Suprapubic skin (tissue), 4 donors: ENCODE data around the gene PPP1R9A. TPM values are rescaled to one million over a fixed set of nuclear protein-coding genes. Genes with fewer than 3 reads are reported as not detected.

Experiments used
- DNase-seq, 2 donors: peaks; one replicate each; pipeline ENCODE4 v3.0.0-alpha.2; 2019; ENCODE audit warnings: low spot score in 2 of 2
- H3K27ac ChIP-seq: fragments of 200-600 bp; sonication (generic); one replicate; pipeline ENCODE4 v1.5.1; 2019
- H3K27me3 ChIP-seq: fragments of 200-600 bp; sonication (generic); one replicate; pipeline ENCODE4 v1.5.1; 2019
- H3K36me3 ChIP-seq: fragments of 200-600 bp; sonication (generic); one replicate; pipeline ENCODE4 v1.5.1; 2019
- H3K4me1 ChIP-seq: fragments of 200-600 bp; sonication (generic); one replicate; pipeline ENCODE4 v1.5.1; 2019
- H3K4me3 ChIP-seq: fragments of 200-600 bp; sonication (generic); one replicate; pipeline ENCODE4 v1.5.1; 2019; ENCODE audit warnings: mild to moderate bottlenecking
- H3K9me3 ChIP-seq: fragments of 200-600 bp; sonication (generic); one replicate; pipeline ENCODE4 v1.5.1; 2019
- EP300 ChIP-seq: sonication (generic); formaldehyde crosslinking; IDR thresholded peaks from one replicate; pipeline ENCODE4 v1.6.1; 2017; ENCODE audit warnings: antibody characterized with exemption
- POLR2A ChIP-seq, 2 donors: fragments of 450-650 bp; IDR thresholded peaks; one replicate each; pipeline ENCODE4 v1.6.1; 2017; ENCODE audit warnings: antibody characterized with exemption in 2 of 2, mild to moderate bottlenecking in 2 of 2, moderate library complexity in 2 of 2
- POLR2AphosphoS5 ChIP-seq, 3 donors: sonication (generic); formaldehyde crosslinking; IDR thresholded peaks; one replicate each; pipeline ENCODE4 v1.6.1; 2017; ENCODE audit warnings: antibody characterized with exemption in 3 of 3
- WGBS: methylation state at CpG from one replicate; pipeline ENCODE4 v1.1.5; 2018; 5-methylcytosine and 5-hydroxymethylcytosine counted together
- total RNA-seq, 4 donors: library from RNA; depleted of rRNA; stranded (reverse); fragments of >200 nt; gene quantifications; one replicate each; pipeline ENCODE4 v1.1.0, GENCODE V29; 2016
- TF ChIP-seq, protein P1 (sequence below), 2 donors: fragments of 200-600 bp in 1 of 2; fragments of 450-650 bp in 1 of 2; sonication (generic) in 1 of 2; IDR thresholded peaks; one replicate each; pipeline ENCODE4 v1.5.1; 2016 to 2019; ENCODE audit warnings: antibody characterized with exemption in 2 of 2, mild to moderate bottlenecking in 1 of 2, moderate library complexity in 1 of 2

Gene PPP1R9A
- total RNA-seq, 4 donors from 2014 or later, result 0.49 to 8.6 (median 2.5) TPM

DNA sequence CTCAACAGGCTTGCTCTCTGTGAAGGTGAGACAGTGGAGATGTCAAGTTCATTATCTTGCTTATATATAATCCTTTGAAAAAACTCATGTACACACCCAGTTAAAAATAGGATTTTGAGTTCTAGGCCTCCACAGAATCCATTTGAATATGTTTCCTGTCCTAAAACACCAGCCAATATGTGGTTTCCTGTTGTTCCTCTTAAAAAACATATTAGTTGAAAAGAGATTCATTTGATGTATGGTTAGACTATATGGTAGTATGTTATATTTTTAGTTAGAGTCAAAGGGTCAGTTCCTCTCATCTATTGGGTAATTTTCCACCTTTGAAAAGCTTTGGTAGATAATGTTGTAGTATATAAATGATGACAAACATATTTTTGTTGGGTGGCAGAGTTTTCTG, 16.0 kb downstream of the PPP1R9A start:
- H3K4me3 ChIP-seq, result no peak overlapping the region
- no peaks in the 10 kb centered on the region for H3K27me3 ChIP-seq
- TF ChIP-seq EP300 (no peak), POLR2A (IDR thresholded peaks at IDR 0.05) (no peak), POLR2AphosphoS5 (IDR thresholded peaks at IDR 0.05) (no peak)
- TF ChIP-seq, protein P1, sequence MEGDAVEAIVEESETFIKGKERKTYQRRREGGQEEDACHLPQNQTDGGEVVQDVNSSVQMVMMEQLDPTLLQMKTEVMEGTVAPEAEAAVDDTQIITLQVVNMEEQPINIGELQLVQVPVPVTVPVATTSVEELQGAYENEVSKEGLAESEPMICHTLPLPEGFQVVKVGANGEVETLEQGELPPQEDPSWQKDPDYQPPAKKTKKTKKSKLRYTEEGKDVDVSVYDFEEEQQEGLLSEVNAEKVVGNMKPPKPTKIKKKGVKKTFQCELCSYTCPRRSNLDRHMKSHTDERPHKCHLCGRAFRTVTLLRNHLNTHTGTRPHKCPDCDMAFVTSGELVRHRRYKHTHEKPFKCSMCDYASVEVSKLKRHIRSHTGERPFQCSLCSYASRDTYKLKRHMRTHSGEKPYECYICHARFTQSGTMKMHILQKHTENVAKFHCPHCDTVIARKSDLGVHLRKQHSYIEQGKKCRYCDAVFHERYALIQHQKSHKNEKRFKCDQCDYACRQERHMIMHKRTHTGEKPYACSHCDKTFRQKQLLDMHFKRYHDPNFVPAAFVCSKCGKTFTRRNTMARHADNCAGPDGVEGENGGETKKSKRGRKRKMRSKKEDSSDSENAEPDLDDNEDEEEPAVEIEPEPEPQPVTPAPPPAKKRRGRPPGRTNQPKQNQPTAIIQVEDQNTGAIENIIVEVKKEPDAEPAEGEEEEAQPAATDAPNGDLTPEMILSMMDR (IDR thresholded peaks at IDR 0.05), result no peak
- no peaks in the 10 kb centered on the region for H3K4me1 ChIP-seq
- no peak overlapping the region for H3K27ac ChIP-seq
- DNase-seq, result no peak
- no peaks in the 10 kb centered on the region for H3K36me3 ChIP-seq
- no peaks in the 10 kb centered on the region for H3K9me3 ChIP-seq

DNA sequence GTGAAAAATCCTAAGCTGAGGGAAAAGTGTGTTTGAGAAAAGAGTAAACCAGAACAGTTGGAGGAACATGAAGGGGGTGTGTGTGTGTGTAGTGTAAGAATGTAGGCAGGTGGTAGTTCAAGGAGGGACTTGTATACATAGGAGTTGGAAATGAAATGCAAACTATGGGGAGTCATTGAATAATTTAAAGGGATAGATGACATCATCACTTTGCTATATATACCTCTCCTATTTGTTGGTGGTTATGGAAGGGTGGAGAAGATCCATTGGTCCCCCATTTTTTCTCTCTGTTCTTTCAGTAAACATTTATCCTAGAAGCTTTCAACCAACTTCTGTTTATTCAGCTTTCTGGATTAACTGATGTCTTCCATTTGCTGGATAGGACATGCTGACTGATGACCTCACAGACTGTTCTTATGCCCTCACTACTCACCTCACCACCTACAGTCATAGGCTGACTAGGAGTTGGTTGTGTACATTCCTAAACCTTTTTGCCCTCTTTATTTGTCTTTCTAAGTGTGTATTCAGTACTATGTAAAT, 20.8 kb downstream of the PPP1R9A start:
- Histone ChIP-seq H3K36me3 (no peaks in the 10 kb centered on the region), H3K9me3 (no peaks in the 10 kb centered on the region), H3K27ac (no peak overlapping the region), H3K4me1 (no peaks in the 10 kb centered on the region), H3K27me3 (no peaks in the 10 kb centered on the region), H3K4me3 (no peak overlapping the region)
- TF ChIP-seq, protein P1 (IDR thresholded peaks at IDR 0.05), result no peak
- TF ChIP-seq EP300, result no peak
- TF ChIP-seq POLR2AphosphoS5 (IDR thresholded peaks at IDR 0.05), result no peak
- no peak for TF ChIP-seq POLR2A (IDR thresholded peaks at IDR 0.05)
- DNase-seq, result no peak

DNA sequence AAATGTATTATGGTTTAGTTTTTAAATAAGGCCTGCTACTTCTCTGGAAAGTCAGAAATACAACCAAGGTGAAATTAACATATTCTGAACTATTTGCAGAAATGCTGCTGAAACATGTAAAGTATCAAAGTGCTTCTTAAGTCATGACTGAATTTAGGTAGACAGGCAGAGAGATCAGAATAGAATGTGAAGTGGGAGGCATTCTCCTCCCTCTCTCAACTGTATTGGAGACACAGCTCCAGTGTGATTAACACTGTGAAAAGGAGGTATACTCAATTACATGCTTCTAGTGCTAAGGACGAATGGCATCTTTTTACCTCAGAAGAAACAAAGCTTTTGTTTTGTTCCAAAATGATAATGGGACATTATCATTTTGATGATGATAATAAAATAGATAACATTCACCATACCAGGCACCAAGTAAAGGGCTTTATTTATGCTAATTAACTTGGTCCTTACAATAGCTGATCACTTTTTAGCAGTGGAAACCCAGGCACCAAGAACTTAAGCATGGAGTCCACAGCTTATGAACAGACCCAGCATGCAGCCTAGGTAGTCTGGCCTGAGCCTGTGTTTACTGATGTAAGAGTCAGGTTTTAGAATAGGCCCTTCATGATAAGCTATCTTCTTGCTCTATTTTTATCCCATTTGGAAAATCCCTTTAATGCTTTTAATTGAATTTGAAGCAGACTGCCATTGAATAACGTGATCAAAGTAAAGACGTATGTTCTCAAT, 26.0 kb downstream of the PPP1R9A start:
- no peak overlapping the region for H3K27ac ChIP-seq
- TF ChIP-seq POLR2A (IDR thresholded peaks at IDR 0.05) (no peak), POLR2AphosphoS5 (IDR thresholded peaks at IDR 0.05) (no peak)
- no peaks in the 10 kb centered on the region for H3K4me1 ChIP-seq
- DNase-seq, result no peak
- H3K36me3 ChIP-seq, result no peaks in the 10 kb centered on the region
- H3K27me3 ChIP-seq, result no peaks in the 10 kb centered on the region
- 52% methylated on average over 3 of the region's 3 CpGs for WGBS
- H3K9me3 ChIP-seq, result no peaks in the 10 kb centered on the region
- H3K4me3 ChIP-seq, result no peak overlapping the region

DNA sequence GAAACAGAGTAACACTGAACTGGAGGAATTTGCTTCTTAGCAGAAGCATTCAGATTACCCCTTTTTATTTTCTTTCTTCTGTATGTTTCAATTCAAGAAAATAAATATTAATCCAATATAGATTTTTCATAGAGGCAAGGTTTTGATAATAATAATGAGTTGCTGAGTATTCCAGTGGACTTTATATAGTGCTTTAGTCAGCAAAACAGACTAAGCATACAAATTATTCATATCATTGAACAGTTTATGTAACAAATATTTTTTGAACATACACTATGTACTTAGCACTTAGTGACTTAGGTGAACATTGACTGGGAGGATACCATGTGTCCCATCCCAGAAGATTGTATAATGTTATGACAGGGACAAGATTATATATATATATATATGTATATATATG, 32.0 kb downstream of the PPP1R9A start:
- TF ChIP-seq EP300 (no peak), POLR2A (IDR thresholded peaks at IDR 0.05) (no peak), POLR2AphosphoS5 (IDR thresholded peaks at IDR 0.05) (no peak)
- TF ChIP-seq, protein P1 (IDR thresholded peaks at IDR 0.05), result no peak
- Histone ChIP-seq H3K27ac (no peak overlapping the region), H3K27me3 (no peaks in the 10 kb centered on the region), H3K4me1 (no peaks in the 10 kb centered on the region), H3K9me3 (no peaks in the 10 kb centered on the region), H3K36me3 (no peaks in the 10 kb centered on the region), H3K4me3 (no peak overlapping the region)
- DNase-seq, result no peak

DNA sequence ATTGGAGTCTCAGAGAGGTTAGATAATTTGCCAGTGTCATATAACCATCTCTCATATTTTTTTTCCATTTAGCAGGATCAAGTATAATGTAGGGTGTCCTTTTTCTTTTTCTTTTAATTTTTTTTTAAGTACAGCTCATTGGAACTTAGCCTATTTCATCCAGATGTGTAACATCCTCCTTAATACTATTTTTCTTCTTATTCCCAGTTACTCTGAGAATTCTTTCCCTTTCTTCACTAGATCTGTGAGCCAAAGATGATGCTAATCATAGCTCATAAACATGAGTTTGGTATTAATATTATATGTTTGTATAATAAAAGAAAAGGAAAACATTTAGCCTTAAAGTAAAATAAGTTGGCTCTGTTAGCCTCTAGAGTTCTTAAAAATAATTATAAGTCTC, 32.8 kb downstream of the PPP1R9A start:
- H3K27ac ChIP-seq, result no peak overlapping the region
- DNase-seq, result no peak
- no peaks in the 10 kb centered on the region for H3K27me3 ChIP-seq
- TF ChIP-seq EP300 (no peak), POLR2AphosphoS5 (IDR thresholded peaks at IDR 0.05) (no peak), POLR2A (IDR thresholded peaks at IDR 0.05) (no peak)
- TF ChIP-seq, protein P1 (IDR thresholded peaks at IDR 0.05), result no peak
- no peaks in the 10 kb centered on the region for H3K9me3 ChIP-seq
- H3K36me3 ChIP-seq, result no peaks in the 10 kb centered on the region
- no peak overlapping the region for H3K4me3 ChIP-seq
- no peaks in the 10 kb centered on the region for H3K4me1 ChIP-seq
